Osteocyte (in vitro differentiated cells): ENCODE measurements around the gene NUDT13. TPM values are rescaled to one million over a fixed set of nuclear protein-coding genes. Genes with fewer than 3 reads are reported as not detected.
"Not testable (repeated sequence)": the region's sequence is repeated elsewhere in the genome, so short reads cannot be mapped to it uniquely, and the experiment has no call there.

Experiments
- DNase-seq: peaks from one replicate; pipeline ENCODE4 v3.0.0; 2021; ENCODE audit warnings: mixed read lengths; ENCODE audit not compliant: unreplicated experiment; ENCODE audit errors: extremely low spot score
- H3K27ac Mint-ChIP-seq: one replicate; pipeline ENCODE4 v1.8.0; 2021; ENCODE audit warnings: mild to moderate bottlenecking, mixed read lengths; ENCODE audit not compliant: unreplicated experiment
- H3K27me3 Mint-ChIP-seq: one replicate; pipeline ENCODE4 v1.8.0; 2021; ENCODE audit warnings: mixed read lengths; ENCODE audit not compliant: unreplicated experiment
- H3K36me3 Mint-ChIP-seq: one replicate; pipeline ENCODE4 v1.8.0; 2021; ENCODE audit warnings: mixed read lengths; ENCODE audit not compliant: unreplicated experiment
- H3K4me1 Mint-ChIP-seq: one replicate; pipeline ENCODE4 v1.8.0; 2021; ENCODE audit warnings: mixed read lengths; ENCODE audit not compliant: unreplicated experiment
- H3K4me3 Mint-ChIP-seq: one replicate; pipeline ENCODE4 v1.8.0; 2021; ENCODE audit warnings: mild to moderate bottlenecking, moderate library complexity, mixed read lengths; ENCODE audit not compliant: unreplicated experiment
- H3K9me3 Mint-ChIP-seq: one replicate; pipeline ENCODE4 v1.8.0; 2021; ENCODE audit warnings: mixed read lengths; ENCODE audit not compliant: unreplicated experiment
- total RNA-seq: library from RNA; stranded (reverse); gene quantifications from 2 replicates; pipeline ENCODE4 v1.2.1, GENCODE V29; 2021
- TF ChIP-seq, protein P1 (sequence below): fragments of 200-600 bp; sonication (generic); IDR thresholded peaks from 2 replicates; pipeline ENCODE4 v1.5.0; 2021; ENCODE audit warnings: antibody characterized with exemption, mild to moderate bottlenecking, moderate library complexity

NUDT13 gene
- total RNA-seq, 1 donor from 2014 or later, result 3.2 TPM

- no peaks in the 10 kb centered on the region for H3K27me3 Mint-ChIP-seq
- peaks cover 9% of the 10 kb centered on the region for H3K36me3 Mint-ChIP-seq
- TF ChIP-seq, protein P1, sequence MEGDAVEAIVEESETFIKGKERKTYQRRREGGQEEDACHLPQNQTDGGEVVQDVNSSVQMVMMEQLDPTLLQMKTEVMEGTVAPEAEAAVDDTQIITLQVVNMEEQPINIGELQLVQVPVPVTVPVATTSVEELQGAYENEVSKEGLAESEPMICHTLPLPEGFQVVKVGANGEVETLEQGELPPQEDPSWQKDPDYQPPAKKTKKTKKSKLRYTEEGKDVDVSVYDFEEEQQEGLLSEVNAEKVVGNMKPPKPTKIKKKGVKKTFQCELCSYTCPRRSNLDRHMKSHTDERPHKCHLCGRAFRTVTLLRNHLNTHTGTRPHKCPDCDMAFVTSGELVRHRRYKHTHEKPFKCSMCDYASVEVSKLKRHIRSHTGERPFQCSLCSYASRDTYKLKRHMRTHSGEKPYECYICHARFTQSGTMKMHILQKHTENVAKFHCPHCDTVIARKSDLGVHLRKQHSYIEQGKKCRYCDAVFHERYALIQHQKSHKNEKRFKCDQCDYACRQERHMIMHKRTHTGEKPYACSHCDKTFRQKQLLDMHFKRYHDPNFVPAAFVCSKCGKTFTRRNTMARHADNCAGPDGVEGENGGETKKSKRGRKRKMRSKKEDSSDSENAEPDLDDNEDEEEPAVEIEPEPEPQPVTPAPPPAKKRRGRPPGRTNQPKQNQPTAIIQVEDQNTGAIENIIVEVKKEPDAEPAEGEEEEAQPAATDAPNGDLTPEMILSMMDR, result no peak
- no peaks in the 10 kb centered on the region for H3K9me3 Mint-ChIP-seq
- no peak for DNase-seq
- peaks cover 11% of the 10 kb centered on the region for H3K4me1 Mint-ChIP-seq
- H3K4me3 Mint-ChIP-seq, result no peak overlapping the region
- no peak overlapping the region for H3K27ac Mint-ChIP-seq
Measured at GRCh38 chr10:73106301-73106700, 4.0 kb upstream of the NUDT13 start.

DNA sequence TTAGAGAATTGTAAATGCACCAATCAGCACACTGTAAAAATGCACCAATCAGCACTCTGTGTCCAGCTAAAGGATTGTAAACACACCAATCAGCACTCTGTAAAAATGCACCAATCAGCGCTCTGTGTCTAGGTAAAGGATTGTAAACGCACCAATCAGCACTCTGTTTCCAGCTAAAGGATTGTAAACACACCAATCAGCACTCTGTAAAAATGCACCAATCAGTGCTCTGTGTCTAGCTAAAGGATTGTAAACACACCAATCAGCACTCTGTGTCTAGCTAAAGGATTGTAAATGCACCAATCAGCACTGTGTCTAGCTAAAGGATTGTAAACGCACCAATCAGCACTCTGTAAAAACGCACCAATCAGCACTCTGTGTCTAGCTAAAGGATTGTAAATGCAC, 1.0 kb upstream of the NUDT13 start:
- peaks cover 14% of the 10 kb centered on the region for H3K4me1 Mint-ChIP-seq
- not testable (repeated sequence) for H3K9me3 Mint-ChIP-seq, DNase-seq, H3K27me3 Mint-ChIP-seq, H3K36me3 Mint-ChIP-seq, H3K27ac Mint-ChIP-seq, H3K4me3 Mint-ChIP-seq

DNA sequence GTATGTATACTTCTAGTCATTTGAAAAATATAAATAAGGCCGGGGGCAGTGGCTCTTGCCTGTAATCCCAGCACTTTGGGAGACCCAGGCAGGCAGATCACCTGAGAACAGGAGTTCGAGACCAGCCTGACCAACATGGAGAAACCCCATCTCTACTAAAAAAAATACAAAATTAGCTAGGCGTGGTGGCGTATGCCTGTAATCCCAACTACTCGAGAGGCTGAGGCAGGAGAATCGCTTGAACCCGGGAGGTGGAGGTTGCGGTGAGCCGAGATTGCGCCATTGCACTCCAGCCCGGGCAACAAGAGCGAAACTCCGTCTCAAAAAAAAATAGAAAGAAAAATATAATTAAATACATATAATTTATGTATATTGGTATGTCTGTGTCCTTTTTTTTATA, 1.8 kb downstream of the NUDT13 start:
- not testable (repeated sequence) for H3K27me3 Mint-ChIP-seq, DNase-seq, H3K36me3 Mint-ChIP-seq, H3K9me3 Mint-ChIP-seq, H3K4me3 Mint-ChIP-seq
- peak overlapping the region; percentile 97 for H3K27ac Mint-ChIP-seq
- peaks cover 14% of the 10 kb centered on the region for H3K4me1 Mint-ChIP-seq

DNA sequence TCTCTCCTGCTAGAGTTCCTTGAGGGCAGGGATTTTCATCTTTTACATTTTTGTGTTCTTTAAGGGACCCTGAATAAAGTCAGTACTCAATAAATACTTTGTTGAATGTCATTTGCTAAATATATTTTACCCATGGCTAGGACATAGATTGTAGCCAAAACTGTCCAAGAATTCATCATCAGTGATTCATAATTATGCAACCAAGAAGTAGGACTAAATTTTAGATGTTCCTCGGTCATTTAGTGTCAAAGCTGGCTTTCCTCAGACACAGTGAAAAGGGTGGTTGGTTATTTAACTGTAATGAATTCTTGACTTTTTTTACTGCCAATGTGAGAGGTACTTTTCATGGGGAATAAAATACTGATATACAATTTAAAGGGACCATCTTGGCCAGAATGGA, 3.3 kb downstream of the NUDT13 start:
- TF ChIP-seq, protein P1, result no peak
- peaks cover 5% of the 10 kb centered on the region for H3K36me3 Mint-ChIP-seq
- DNase-seq, result no peak

GRCh38 chr10:73116017-73116416, 5.8 kb downstream of the NUDT13 start:
- Mint-ChIP-seq H3K4me3 (no peak overlapping the region), H3K9me3 (no peaks in the 10 kb centered on the region), H3K27me3 (no peaks in the 10 kb centered on the region), H3K27ac (no peak overlapping the region), H3K4me1 (peaks cover 14% of the 10 kb centered on the region), H3K36me3 (peaks cover 4% of the 10 kb centered on the region)
- DNase-seq, result no peak
- TF ChIP-seq, protein P1, result no peak

More for the DNA sequence above, 3.3 kb downstream of the NUDT13 start:
- Mint-ChIP-seq H3K27ac (no peak overlapping the region), H3K9me3 (no peaks in the 10 kb centered on the region), H3K4me1 (peaks cover 22% of the 10 kb centered on the region), H3K27me3 (no peaks in the 10 kb centered on the region), H3K4me3 (no peak overlapping the region)

- peaks cover 7% of the 10 kb centered on the region for H3K36me3 Mint-ChIP-seq
- H3K27me3 Mint-ChIP-seq, result no peaks in the 10 kb centered on the region
- TF ChIP-seq, protein P1, result no peak
- H3K27ac Mint-ChIP-seq, result peak overlapping the region; percentile 61
- no peaks in the 10 kb centered on the region for H3K9me3 Mint-ChIP-seq
- DNase-seq, result no peak
- H3K4me3 Mint-ChIP-seq, result no peak overlapping the region
- peaks cover 9% of the 10 kb centered on the region for H3K4me1 Mint-ChIP-seq
Measured at GRCh38 chr10:73117976-73118743, 7.9 kb downstream of the NUDT13 start.
